ENCODE measurements around the gene C6orf62.
"Not testable (repeated sequence)": the region's sequence is repeated elsewhere in the genome, so short reads cannot be mapped to it uniquely, and the experiment has no call there.

Gene C6orf62

DNA sequence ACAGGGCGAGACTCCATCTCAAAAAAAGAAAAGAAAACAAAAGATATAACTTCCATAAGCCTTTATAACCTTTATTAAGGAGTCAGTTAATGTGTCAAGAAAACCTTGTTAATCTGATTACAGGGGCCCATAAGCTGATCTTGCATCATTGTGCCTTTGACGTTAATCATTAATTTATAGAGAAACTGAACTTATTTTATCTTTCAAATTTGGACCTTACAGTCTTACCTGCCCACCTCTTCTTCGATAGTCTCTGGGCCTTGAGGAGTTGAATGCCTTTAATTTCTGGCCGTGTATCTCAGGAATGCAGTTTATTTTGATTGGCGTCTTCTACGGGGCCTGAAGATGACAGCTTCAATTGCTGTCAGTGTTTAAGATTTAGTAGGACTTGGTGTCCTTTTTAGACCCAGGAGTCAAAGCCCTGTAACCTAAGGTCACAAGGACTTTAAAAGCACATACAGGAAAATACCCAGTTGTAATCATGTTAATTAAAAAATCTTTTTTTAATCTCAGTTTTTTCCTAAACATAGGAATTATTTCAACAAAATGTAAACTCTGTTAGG, 46.3 kb downstream of the C6orf62 start:
- H3K9ac ChIP-seq: no peak overlapping the region
- H3K4me2 ChIP-seq: no peak overlapping the region
- H3K36me3 ChIP-seq (ENCODE audit: insufficient read depth): no peaks in the 10 kb centered on the region
- H3K27ac ChIP-seq: no peak overlapping the region
- no peak overlapping the region for H3K4me3 ChIP-seq (IDR thresholded peaks at IDR 0.05; ENCODE audit: insufficient read depth, low read depth, low read length)
- TF ChIP-seq, protein P1, sequence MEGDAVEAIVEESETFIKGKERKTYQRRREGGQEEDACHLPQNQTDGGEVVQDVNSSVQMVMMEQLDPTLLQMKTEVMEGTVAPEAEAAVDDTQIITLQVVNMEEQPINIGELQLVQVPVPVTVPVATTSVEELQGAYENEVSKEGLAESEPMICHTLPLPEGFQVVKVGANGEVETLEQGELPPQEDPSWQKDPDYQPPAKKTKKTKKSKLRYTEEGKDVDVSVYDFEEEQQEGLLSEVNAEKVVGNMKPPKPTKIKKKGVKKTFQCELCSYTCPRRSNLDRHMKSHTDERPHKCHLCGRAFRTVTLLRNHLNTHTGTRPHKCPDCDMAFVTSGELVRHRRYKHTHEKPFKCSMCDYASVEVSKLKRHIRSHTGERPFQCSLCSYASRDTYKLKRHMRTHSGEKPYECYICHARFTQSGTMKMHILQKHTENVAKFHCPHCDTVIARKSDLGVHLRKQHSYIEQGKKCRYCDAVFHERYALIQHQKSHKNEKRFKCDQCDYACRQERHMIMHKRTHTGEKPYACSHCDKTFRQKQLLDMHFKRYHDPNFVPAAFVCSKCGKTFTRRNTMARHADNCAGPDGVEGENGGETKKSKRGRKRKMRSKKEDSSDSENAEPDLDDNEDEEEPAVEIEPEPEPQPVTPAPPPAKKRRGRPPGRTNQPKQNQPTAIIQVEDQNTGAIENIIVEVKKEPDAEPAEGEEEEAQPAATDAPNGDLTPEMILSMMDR (conservative IDR thresholded peaks at IDR 0.05; ENCODE audit: low read depth, low read length): no peak
- no peak overlapping the region for H2AFZ ChIP-seq (ENCODE audit: low read depth)
- no peaks in the 10 kb centered on the region for H4K20me1 ChIP-seq (ENCODE audit: insufficient read depth)
- no peaks in the 10 kb centered on the region for H3K27me3 ChIP-seq (ENCODE audit: insufficient read depth, low read depth)
- peaks cover 10% of the 10 kb centered on the region for H3K4me1 ChIP-seq (ENCODE audit: low read depth, poor library complexity, severe bottlenecking)
- H3K79me2 ChIP-seq (ENCODE audit: insufficient read depth, low read depth): no peaks in the 10 kb centered on the region

DNA sequence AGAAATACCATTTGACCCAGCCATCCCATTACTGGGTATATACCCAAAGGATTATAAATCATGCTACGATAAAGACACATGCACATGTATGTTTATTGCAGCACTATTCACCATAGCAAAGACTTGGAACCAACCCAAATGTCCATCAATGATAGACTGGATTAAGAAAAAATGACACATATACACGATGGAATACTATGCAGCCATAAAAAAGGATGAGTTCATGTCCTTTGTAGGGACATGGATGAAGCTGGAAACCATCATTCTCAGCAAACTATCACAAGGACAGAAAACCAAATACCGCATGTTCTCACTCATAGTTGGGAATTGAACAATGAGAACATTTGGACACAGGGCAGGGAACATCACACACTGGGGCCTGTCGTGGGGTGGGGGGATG, 47.9 kb downstream of the C6orf62 start:
- H3K4me1 ChIP-seq (ENCODE audit: low read depth, poor library complexity, severe bottlenecking): peaks cover 12% of the 10 kb centered on the region
- not testable (repeated sequence) for H3K36me3 ChIP-seq (ENCODE audit: insufficient read depth); H3K4me2 ChIP-seq; H3K27ac ChIP-seq; H3K9ac ChIP-seq; H4K20me1 ChIP-seq (ENCODE audit: insufficient read depth); H2AFZ ChIP-seq (ENCODE audit: low read depth); H3K79me2 ChIP-seq (ENCODE audit: insufficient read depth, low read depth); H3K27me3 ChIP-seq (ENCODE audit: insufficient read depth, low read depth); H3K4me3 ChIP-seq (IDR thresholded peaks at IDR 0.05; ENCODE audit: insufficient read depth, low read depth, low read length)

DNA sequence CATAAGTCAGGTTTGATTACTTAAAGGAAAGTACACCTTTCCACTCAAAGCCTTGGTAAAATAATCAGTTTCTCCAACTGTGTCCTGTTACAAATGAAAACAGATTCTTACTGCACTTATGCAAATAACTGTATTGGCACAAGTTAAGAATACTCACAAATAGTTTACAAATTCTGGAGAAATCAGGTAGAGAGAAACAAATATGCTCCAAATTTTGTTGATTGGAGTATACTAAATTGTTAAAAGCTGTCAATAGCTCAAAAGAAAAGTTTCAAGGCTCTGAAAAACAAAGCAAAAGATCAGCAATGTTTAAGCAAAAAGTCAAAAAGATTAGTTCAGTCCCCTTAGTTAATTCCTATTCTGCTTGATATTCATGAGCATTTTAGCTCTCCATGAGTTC, 48.5 kb downstream of the C6orf62 start:
- H3K9ac ChIP-seq; H3K27ac ChIP-seq; H3K36me3 ChIP-seq (ENCODE audit: insufficient read depth); H3K4me2 ChIP-seq; H3K79me2 ChIP-seq (ENCODE audit: insufficient read depth, low read depth); H2AFZ ChIP-seq (ENCODE audit: low read depth); H3K4me3 ChIP-seq (IDR thresholded peaks at IDR 0.05; ENCODE audit: insufficient read depth, low read depth, low read length); H3K27me3 ChIP-seq (ENCODE audit: insufficient read depth, low read depth); H4K20me1 ChIP-seq (ENCODE audit: insufficient read depth): not testable (repeated sequence)
- H3K4me1 ChIP-seq (ENCODE audit: low read depth, poor library complexity, severe bottlenecking): peaks cover 15% of the 10 kb centered on the region

DNA sequence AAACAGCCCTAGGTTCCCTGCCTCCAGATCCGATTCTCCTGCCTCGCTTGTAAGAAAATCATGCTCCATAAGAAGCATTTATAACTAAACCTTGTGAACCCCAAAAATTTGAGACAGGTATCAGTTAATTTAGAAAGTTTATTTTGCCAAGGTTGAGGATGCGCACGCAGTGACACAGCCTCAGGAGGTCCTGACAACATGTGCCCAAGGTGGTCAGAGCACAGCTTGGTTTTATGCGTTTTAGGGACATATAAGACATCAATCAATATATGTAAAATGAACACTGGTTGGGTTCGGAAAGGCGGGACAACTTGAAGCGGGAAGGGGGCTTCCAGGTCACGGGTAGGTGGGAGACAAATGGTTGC, 50.0 kb downstream of the C6orf62 start:
- H3K4me2 ChIP-seq: no peak overlapping the region
- H2AFZ ChIP-seq (ENCODE audit: low read depth): no peak overlapping the region
- H3K36me3 ChIP-seq (ENCODE audit: insufficient read depth): no peaks in the 10 kb centered on the region

DNA sequence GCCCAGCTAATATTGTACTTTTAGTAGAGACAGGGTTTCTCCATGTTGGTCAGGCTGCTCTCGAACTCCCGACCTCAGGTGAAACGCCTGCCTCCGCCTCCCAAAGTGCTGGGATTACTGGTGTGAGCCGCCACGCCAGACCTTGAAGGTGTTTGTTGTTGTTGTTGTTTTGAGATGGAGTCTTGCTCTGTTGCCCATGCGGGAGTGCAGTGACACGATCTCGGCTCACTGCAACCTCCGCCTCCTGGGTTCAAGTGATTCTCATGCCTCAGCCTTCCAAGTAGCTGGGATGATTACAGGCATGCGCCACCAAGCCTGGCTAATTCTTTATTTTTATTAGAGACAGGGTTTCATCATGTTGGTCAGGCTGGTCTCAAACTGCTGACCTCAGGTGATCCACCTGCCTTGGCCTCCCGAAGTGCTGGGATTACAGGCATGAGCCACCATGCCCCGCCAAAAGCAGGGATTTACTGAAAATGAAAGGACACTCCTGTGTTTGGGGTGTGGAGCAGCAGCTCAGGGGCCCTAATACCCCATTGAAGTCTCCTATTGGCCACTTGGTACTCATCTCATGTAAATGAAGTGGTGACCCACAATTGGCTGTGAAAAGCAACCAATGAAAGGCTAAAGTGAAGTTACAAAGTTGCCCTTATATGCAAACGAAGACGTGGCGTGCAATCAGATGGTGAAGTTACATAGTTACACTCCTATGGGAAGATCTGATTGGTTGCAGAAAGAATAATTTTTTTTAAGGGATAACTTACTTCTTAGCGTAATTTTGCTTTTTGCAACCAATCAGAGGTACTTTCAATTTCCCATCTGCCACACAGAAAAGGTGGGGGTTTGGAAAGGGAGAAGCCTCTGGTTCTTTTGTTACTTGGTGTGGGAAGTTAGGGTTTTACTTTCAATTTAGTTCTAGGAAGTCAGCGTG, 50.6 kb downstream of the C6orf62 start:
- peaks cover 12% of the 10 kb centered on the region for H3K79me2 ChIP-seq (ENCODE audit: insufficient read depth, low read depth)
- H3K27ac ChIP-seq; H4K20me1 ChIP-seq (ENCODE audit: insufficient read depth); H3K9ac ChIP-seq; H3K36me3 ChIP-seq (ENCODE audit: insufficient read depth); H3K4me3 ChIP-seq (IDR thresholded peaks at IDR 0.05; ENCODE audit: insufficient read depth, low read depth, low read length); H2AFZ ChIP-seq (ENCODE audit: low read depth); H3K27me3 ChIP-seq (ENCODE audit: insufficient read depth, low read depth): not testable (repeated sequence)
- peaks cover 24% of the 10 kb centered on the region for H3K4me1 ChIP-seq (ENCODE audit: low read depth, poor library complexity, severe bottlenecking)
- peak overlapping the region; percentile 56 for H3K4me2 ChIP-seq

More for the DNA sequence above, 50.0 kb downstream of the C6orf62 start:
- Histone ChIP-seq H3K4me3 (IDR thresholded peaks at IDR 0.05; ENCODE audit: insufficient read depth, low read depth, low read length) (no peak overlapping the region), H3K9ac (no peak overlapping the region), H3K79me2 (ENCODE audit: insufficient read depth, low read depth) (peaks cover 12% of the 10 kb centered on the region), H3K27ac (no peak overlapping the region), H4K20me1 (ENCODE audit: insufficient read depth) (no peaks in the 10 kb centered on the region), H3K27me3 (ENCODE audit: insufficient read depth, low read depth) (no peaks in the 10 kb centered on the region), H3K4me1 (ENCODE audit: low read depth, poor library complexity, severe bottlenecking) (peaks cover 24% of the 10 kb centered on the region)
- TF ChIP-seq, protein P1 (conservative IDR thresholded peaks at IDR 0.05; ENCODE audit: low read depth, low read length): no peak
